ENCODE measurements around the gene KRTAP5-6. TPM values are rescaled to one million over a fixed set of nuclear protein-coding genes. Genes with fewer than 3 reads are reported as not detected.
"Not testable (repeated sequence)": the region's sequence is repeated elsewhere in the genome, so short reads cannot be mapped to it uniquely, and the experiment has no call there.

KRTAP5-6 gene
- total RNA-seq, 1 donor from 2014 or later, result not detected

GRCh38 chr11:1665313-1665712, 31.7 kb upstream of the KRTAP5-6 start:
- peaks cover 3% of the 10 kb centered on the region for H3K4me1 Mint-ChIP-seq (ENCODE audit: unreplicated experiment)
- H3K27me3 Mint-ChIP-seq (ENCODE audit: unreplicated experiment), result peaks cover 5% of the 10 kb centered on the region
- H3K36me3 Mint-ChIP-seq (ENCODE audit: low read depth, unreplicated experiment), result no peaks in the 10 kb centered on the region
- no peaks in the 10 kb centered on the region for H3K9me3 Mint-ChIP-seq (ENCODE audit: unreplicated experiment)
- no peak overlapping the region for H3K27ac Mint-ChIP-seq (ENCODE audit: unreplicated experiment)
- no peak overlapping the region for H3K4me3 Mint-ChIP-seq (ENCODE audit: unreplicated experiment)
- no peak for DNase-seq (ENCODE audit: low spot score)
- no peak for TF ChIP-seq CTCF (IDR thresholded peaks at IDR 0.05; ENCODE audit: unreplicated experiment)

GRCh38 chr11:1667121-1667850, 29.7 kb upstream of the KRTAP5-6 start:
- Mint-ChIP-seq H3K4me3 (ENCODE audit: unreplicated experiment) (no peak overlapping the region), H3K36me3 (ENCODE audit: low read depth, unreplicated experiment) (no peaks in the 10 kb centered on the region), H3K27ac (ENCODE audit: unreplicated experiment) (no peak overlapping the region)

GRCh38 chr11:1667906-1668305, 29.1 kb upstream of the KRTAP5-6 start:
- Mint-ChIP-seq H3K4me1 (ENCODE audit: unreplicated experiment) (peaks cover 3% of the 10 kb centered on the region), H3K27ac (ENCODE audit: unreplicated experiment) (no peak overlapping the region), H3K36me3 (ENCODE audit: low read depth, unreplicated experiment) (no peaks in the 10 kb centered on the region), H3K9me3 (ENCODE audit: unreplicated experiment) (no peaks in the 10 kb centered on the region), H3K4me3 (ENCODE audit: unreplicated experiment) (no peak overlapping the region), H3K27me3 (ENCODE audit: unreplicated experiment) (peaks cover 8% of the 10 kb centered on the region)
- no peak for DNase-seq (ENCODE audit: low spot score)
- no peak for TF ChIP-seq CTCF (IDR thresholded peaks at IDR 0.05; ENCODE audit: unreplicated experiment)

More at GRCh38 chr11:1667121-1667850, 29.7 kb upstream of the KRTAP5-6 start:
- Mint-ChIP-seq H3K9me3 (ENCODE audit: unreplicated experiment) (no peaks in the 10 kb centered on the region), H3K27me3 (ENCODE audit: unreplicated experiment) (peaks cover 8% of the 10 kb centered on the region), H3K4me1 (ENCODE audit: unreplicated experiment) (peaks cover 3% of the 10 kb centered on the region)
- no peak for DNase-seq (ENCODE audit: low spot score)
- TF ChIP-seq CTCF (IDR thresholded peaks at IDR 0.05; ENCODE audit: unreplicated experiment), result no peak

GRCh38 chr11:1668911-1669473, 28.0 kb upstream of the KRTAP5-6 start:
- H3K27me3 Mint-ChIP-seq (ENCODE audit: unreplicated experiment), result peaks cover 8% of the 10 kb centered on the region
- H3K4me3 Mint-ChIP-seq (ENCODE audit: unreplicated experiment), result no peak overlapping the region
- peaks cover 10% of the 10 kb centered on the region for H3K4me1 Mint-ChIP-seq (ENCODE audit: unreplicated experiment)
- no peak overlapping the region for H3K27ac Mint-ChIP-seq (ENCODE audit: unreplicated experiment)
- no peak for DNase-seq (ENCODE audit: low spot score)
- H3K36me3 Mint-ChIP-seq (ENCODE audit: low read depth, unreplicated experiment), result no peaks in the 10 kb centered on the region
- H3K9me3 Mint-ChIP-seq (ENCODE audit: unreplicated experiment), result no peaks in the 10 kb centered on the region
- no peak for TF ChIP-seq CTCF (IDR thresholded peaks at IDR 0.05; ENCODE audit: unreplicated experiment)

GRCh38 chr11:1669546-1670218, 27.3 kb upstream of the KRTAP5-6 start:
- Mint-ChIP-seq H3K27me3 (ENCODE audit: unreplicated experiment) (peaks cover 8% of the 10 kb centered on the region), H3K27ac (ENCODE audit: unreplicated experiment) (no peak overlapping the region), H3K36me3 (ENCODE audit: low read depth, unreplicated experiment) (no peaks in the 10 kb centered on the region), H3K4me3 (ENCODE audit: unreplicated experiment) (no peak overlapping the region), H3K4me1 (ENCODE audit: unreplicated experiment) (peaks cover 16% of the 10 kb centered on the region), H3K9me3 (ENCODE audit: unreplicated experiment) (no peaks in the 10 kb centered on the region)
- TF ChIP-seq CTCF (IDR thresholded peaks at IDR 0.05; ENCODE audit: unreplicated experiment), result no peak
- no peak for DNase-seq (ENCODE audit: low spot score)

- peaks cover 22% of the 10 kb centered on the region for H3K4me1 Mint-ChIP-seq (ENCODE audit: unreplicated experiment)
- not testable (repeated sequence) for H3K36me3 Mint-ChIP-seq (ENCODE audit: low read depth, unreplicated experiment); H3K27ac Mint-ChIP-seq (ENCODE audit: unreplicated experiment); H3K27me3 Mint-ChIP-seq (ENCODE audit: unreplicated experiment); H3K4me3 Mint-ChIP-seq (ENCODE audit: unreplicated experiment); DNase-seq (ENCODE audit: low spot score); H3K9me3 Mint-ChIP-seq (ENCODE audit: unreplicated experiment)
Observed at GRCh38 chr11:1670457-1670856, 26.5 kb upstream of the KRTAP5-6 start.
